Measurements from ENCODE around the gene ATRN. TPM values are rescaled to one million over a fixed set of nuclear protein-coding genes. Genes with fewer than 3 reads are reported as not detected.

Gene ATRN
- polyA plus RNA-seq, 1 donor from 2014 or later, result 27.5 TPM

Small RNA genes lying within 50 kb of the gene (small RNA-seq; reads per million reads assigned to genes)
- gene AL353193.1, result 0 reads per million in 3 experiments

Other genes with a start within 250 kb of the ATRN start
- 0.19 TPM in 1 of 2 replicates, not detected in the other for gene SLC4A11, start 231.8 kb upstream of the ATRN start, polyA plus RNA-seq
- 58.0 and 59.7 TPM in 2 replicates for gene DNAAF9, start 63.3 kb upstream of the ATRN start, polyA plus RNA-seq
- gene GFRA4, start 192.4 kb downstream of the ATRN start, polyA plus RNA-seq, result not detected in 2 replicates
- gene ADAM33, start 211.0 kb downstream of the ATRN start, polyA plus RNA-seq, result not detected in 2 replicates
- gene SIGLEC1, start 241.6 kb downstream of the ATRN start, polyA plus RNA-seq, result 0.12 TPM in 1 of 2 replicates, not detected in the other